ENCODE results near the gene PLCH1. TPM values are rescaled to one million over a fixed set of nuclear protein-coding genes. Genes with fewer than 3 reads are reported as not detected.

PLCH1 gene
- total and polyA plus RNA-seq, 2 experiments from 2014 or later: 8.1 to 25.3 TPM

GRCh38 chr3:155640098-155640497, 104.8 kb downstream of the PLCH1 start (continued):
- TF ChIP-seq ZNF462 (CRISPR knock-in tag; IDR thresholded peaks at IDR 0.05): no peak
- TF ChIP-seq ZNF331 (CRISPR knock-in tag; IDR thresholded peaks at IDR 0.05; ENCODE audit: low read depth): no peak
- TF ChIP-seq ETS1 (IDR thresholded peaks at IDR 0.05): no peak
- TF ChIP-seq CREB1 (CRISPR knock-in tag; IDR thresholded peaks at IDR 0.05; ENCODE audit: low read depth): no peak
- no peak for TF ChIP-seq REST (IDR thresholded peaks at IDR 0.05; ENCODE audit: unreplicated experiment)
